Aorta (tissue), 5 donors: ENCODE data around the gene BPIFB3. TPM values are rescaled to one million over a fixed set of nuclear protein-coding genes. Genes with fewer than 3 reads are reported as not detected.

Source experiments
- ATAC-seq: fragments of 200-7000 bp; cut with Tn5 transposase; one replicate; pipeline ENCODE4 v1.9.1; 2022; ENCODE audit warnings: moderate library complexity; ENCODE audit not compliant: low FRiP score
- DNase-seq, 2 donors: peaks; one replicate each; pipeline ENCODE4 v3.0.0-alpha.2; 2020
- H3K27ac ChIP-seq, 2 donors: one replicate each; pipeline ENCODE4 v1.5.1; 2013; ENCODE audit warnings: low read length in 2 of 2, mild to moderate bottlenecking in 2 of 2, moderate library complexity in 2 of 2, control low read depth in 1 of 2, inconsistent platforms in 1 of 2, low read depth in 1 of 2
- H3K27me3 ChIP-seq, 2 donors: one replicate each; pipeline ENCODE4 v1.6.1; 2013; ENCODE audit warnings: control low read depth in 1 of 2, low read length in 1 of 2, mild to moderate bottlenecking in 1 of 2, moderate library complexity in 1 of 2; ENCODE audit not compliant: insufficient read depth in 2 of 2, control insufficient read depth in 1 of 2
- H3K36me3 ChIP-seq, 2 donors: one replicate each; pipeline ENCODE4 v1.6.1; 2013; ENCODE audit warnings: control low read depth in 1 of 2, low read length in 1 of 2, mild to moderate bottlenecking in 1 of 2; ENCODE audit not compliant: insufficient read depth in 2 of 2, control insufficient read depth in 1 of 2
- H3K4me1 ChIP-seq, 2 donors: one replicate each; pipeline ENCODE4 v1.6.1; 2013; ENCODE audit warnings: low read length in 2 of 2, control low read depth in 1 of 2, mild to moderate bottlenecking in 1 of 2, moderate library complexity in 1 of 2; ENCODE audit not compliant: insufficient read depth in 2 of 2, control insufficient read depth in 1 of 2
- H3K4me3 ChIP-seq, 2 donors: one replicate each; pipeline ENCODE4 v1.5.1; 2013; ENCODE audit warnings: low read length in 2 of 2, control low read depth in 1 of 2, mild to moderate bottlenecking in 1 of 2
- H3K9me3 ChIP-seq: one replicate; pipeline ENCODE4 v1.6.1; 2013; ENCODE audit warnings: mild to moderate bottlenecking, low read length; ENCODE audit not compliant: control insufficient read depth
- WGBS, 2 donors: extraction: QIAGEN DNeasy Blood & Tissue Kit; methylation state at CpG; one replicate each; pipeline ENCODE4 v1.1.7; 2013; 5-methylcytosine and 5-hydroxymethylcytosine counted together
- intact Hi-C, 2 donors: fragments of 100-400 bp; cut with DNase I; formaldehyde crosslinking; loops; one replicate each; pipeline versions ENCODE4 v1.14.2 to v1.15.0; 2022
- polyA plus RNA-seq, 2 donors: library from polyadenylated mRNA; stranded (reverse); fragments of 200-250 nt; gene quantifications; one replicate each; pipeline ENCODE4 v1.2.3, GENCODE V29; 2013
- total RNA-seq, 2 donors: library from RNA; stranded (reverse); fragmentation: NEBNext Ultra II Directional; extraction: Animal tissue kit (Norgen Biotek cat#: 25700); gene quantifications; one replicate each; pipeline ENCODE4 v1.2.1, GENCODE V29; 2021
- donor health status: healthy with polysubstance abuse.
- donor health status: Bipolar disorder and iron deficiency.
- donor health status: DM: no; HTN: no; CAD: no.
- donor health status: DM: no; HTN: no; CAD: no.
- donor health status: DM: yes; HTN: yes; CAD: no.

BPIFB3 gene
- total and polyA plus RNA-seq, 4 donors, result not detected

GRCh38 chr20:33072813-33073212 is 19.1 kb downstream of the BPIFB3 start:
- no peaks in the 10 kb centered on the region for H3K9me3 ChIP-seq
- no peak overlapping the region for H3K4me3 ChIP-seq
- no peaks in the 10 kb centered on the region for H3K27me3 ChIP-seq
- no peak overlapping the region for H3K27ac ChIP-seq
- intact Hi-C loops, result no loop called here
- no peaks in the 10 kb centered on the region for H3K36me3 ChIP-seq
- no peaks in the 10 kb centered on the region for H3K4me1 ChIP-seq
- DNase-seq (no peak), ATAC-seq (no peak)
- WGBS, 2 donors, result 79 to 81% methylated on average over 2 of the region's 2 CpGs

- ATAC-seq (no peak), DNase-seq (no peak)
- Histone ChIP-seq H3K27ac (no peak overlapping the region), H3K36me3 (no peaks in the 10 kb centered on the region), H3K27me3 (no peaks in the 10 kb centered on the region), H3K4me3 (no peak overlapping the region), H3K4me1 (no peaks in the 10 kb centered on the region), H3K9me3 (no peaks in the 10 kb centered on the region)
- intact Hi-C loops, result no loop called here
- WGBS, 2 donors, result 72 to 76% methylated on average over 2 of the region's 2 CpGs
These were observed 21.0 kb downstream of the BPIFB3 start for GRCh38 chr20:33074675-33075074.

GRCh38 chr20:33075281-33075680 is 21.6 kb downstream of the BPIFB3 start:
- intact Hi-C loops, result no loop called here
- ATAC-seq, result no peak
- 47 to 52% methylated on average over 6 of the region's 6 CpGs for WGBS, 2 donors

GRCh38 chr20:33076662-33077372 is 23.1 kb downstream of the BPIFB3 start:
- Histone ChIP-seq H3K4me1 (no peaks in the 10 kb centered on the region), H3K4me3 (no peak overlapping the region), H3K27ac (no peak overlapping the region), H3K27me3 (no peaks in the 10 kb centered on the region), H3K36me3 (no peaks in the 10 kb centered on the region), H3K9me3 (no peaks in the 10 kb centered on the region)
- DNase-seq (no peak), ATAC-seq (no peak)
- intact Hi-C loops, result no loop called here
- WGBS, 2 donors, result 55% methylated on average over 6 of the region's 6 CpGs

More at GRCh38 chr20:33075281-33075680, 21.6 kb downstream of the BPIFB3 start:
- Histone ChIP-seq H3K4me1 (no peaks in the 10 kb centered on the region), H3K4me3 (no peak overlapping the region), H3K9me3 (no peaks in the 10 kb centered on the region), H3K27me3 (no peaks in the 10 kb centered on the region), H3K36me3 (no peaks in the 10 kb centered on the region), H3K27ac (no peak overlapping the region)
- DNase-seq, result no peak

- Histone ChIP-seq H3K4me1 (no peaks in the 10 kb centered on the region), H3K27me3 (no peaks in the 10 kb centered on the region), H3K9me3 (no peaks in the 10 kb centered on the region), H3K27ac (no peak within 1 kb of the TSS), H3K4me3 (no peak within 1 kb of the TSS), H3K36me3 (no peaks in the 10 kb centered on the region)
- no peak for ATAC-seq
- DNase-seq, result no peak
- intact Hi-C loops, result no loop called here
- 71 to 88% methylated on average over 2 of the region's 2 CpGs for WGBS, 2 donors
These were observed 25.6 kb downstream of the BPIFB3 start, which contains the start of gene BPIFB4 for GRCh38 chr20:33079259-33079658. BPIFB4 (plus strand) TSS chr20:33079643; CDS start chr20:33081527, 1,884 bp downstream.

- no peaks in the 10 kb centered on the region for H3K36me3 ChIP-seq
- no peaks in the 10 kb centered on the region for H3K27me3 ChIP-seq
- no peaks in the 10 kb centered on the region for H3K9me3 ChIP-seq
- WGBS, 2 donors, result 76 to 77% methylated on average over 7 of the region's 7 CpGs
- no peak for DNase-seq
- H3K27ac ChIP-seq, result no peak overlapping the region
- no peaks in the 10 kb centered on the region for H3K4me1 ChIP-seq
- intact Hi-C loops, result no loop called here
- no peak overlapping the region for H3K4me3 ChIP-seq
- no peak for ATAC-seq
These were observed 27.9 kb downstream of the BPIFB3 start for GRCh38 chr20:33081411-33082154.

GRCh38 chr20:33082546-33082945 is 28.8 kb downstream of the BPIFB3 start:
- Histone ChIP-seq H3K4me1 (no peaks in the 10 kb centered on the region), H3K4me3 (no peak overlapping the region), H3K36me3 (no peaks in the 10 kb centered on the region), H3K27ac (no peak overlapping the region), H3K9me3 (no peaks in the 10 kb centered on the region), H3K27me3 (no peaks in the 10 kb centered on the region)
- WGBS, 2 donors, result 56 to 66% methylated on average over 6 of the region's 6 CpGs
- intact Hi-C loops, result no loop called here
- ATAC-seq (no peak), DNase-seq (no peak)

GRCh38 chr20:33083544-33084340 is 30.0 kb downstream of the BPIFB3 start:
- Histone ChIP-seq H3K27ac (no peak overlapping the region), H3K9me3 (no peaks in the 10 kb centered on the region), H3K27me3 (no peaks in the 10 kb centered on the region), H3K4me3 (no peak overlapping the region), H3K36me3 (no peaks in the 10 kb centered on the region), H3K4me1 (no peaks in the 10 kb centered on the region)
- intact Hi-C loops, result no loop called here
- ATAC-seq (no peak), DNase-seq (no peak)
- 90 to 91% methylated on average over 20 of the region's 20 CpGs for WGBS, 2 donors
